Neural cell (in vitro differentiated cells): ENCODE results near the gene LAMB4.

Source experiments
- MXI1 ChIP-seq: fragments of 450-650 bp; conservative IDR thresholded peaks from 2 replicates; pipeline ENCODE4 v1.6.1; 2014; ENCODE audit warnings: antibody characterized with exemption, mild to moderate bottlenecking; ENCODE audit not compliant: poor library complexity, severe bottlenecking
- POLR2AphosphoS5 ChIP-seq: IDR thresholded peaks from 2 replicates; pipeline ENCODE4 v1.6.1; 2012
- RAD21 ChIP-seq: fragments of 450-650 bp; conservative IDR thresholded peaks from 2 replicates; pipeline ENCODE4 v1.6.1; 2014; ENCODE audit warnings: antibody characterized with exemption, mild to moderate bottlenecking, moderate library complexity
- TF ChIP-seq, protein P1 (sequence below): fragments of 450-650 bp; IDR thresholded peaks from 2 replicates; pipeline ENCODE4 v1.5.1; 2014; ENCODE audit warnings: antibody characterized with exemption, mild to moderate bottlenecking, moderate library complexity; ENCODE audit not compliant: poor library complexity, severe bottlenecking

DNA sequence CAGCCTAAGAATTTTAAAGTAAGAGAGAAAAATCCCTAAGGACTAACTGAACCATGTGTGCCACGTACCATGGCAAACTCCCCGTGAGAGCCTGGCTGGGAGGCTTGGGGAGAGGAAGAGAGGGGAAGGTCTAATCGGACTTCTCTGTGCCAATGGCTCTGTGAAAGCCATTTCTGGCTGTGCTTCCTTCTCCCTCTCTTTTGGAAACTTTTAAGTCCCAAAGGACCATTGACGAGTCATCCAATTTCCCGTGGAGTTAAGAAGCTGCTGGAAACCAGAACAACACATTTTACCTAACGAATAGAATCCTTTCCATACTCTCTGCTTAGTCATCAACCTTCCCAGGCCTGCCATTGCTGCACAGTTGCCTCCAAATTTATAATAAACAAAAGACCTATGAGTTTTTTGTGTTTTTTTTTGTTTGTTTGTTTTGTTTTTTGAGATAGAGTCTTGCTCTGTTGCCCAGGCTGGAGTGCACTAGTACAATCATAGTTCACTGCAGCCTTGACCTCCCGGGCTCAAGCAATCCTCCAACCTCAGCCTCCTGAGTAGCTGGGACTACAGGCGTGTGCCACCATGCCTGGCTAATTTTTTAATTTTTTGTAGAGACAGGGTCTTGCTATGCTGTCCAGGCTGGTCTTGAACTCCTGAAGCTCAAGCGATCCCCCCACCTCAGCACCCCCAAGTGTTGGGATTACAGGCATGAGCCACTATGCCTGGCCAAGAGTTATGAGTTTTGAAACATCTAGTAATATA is 140.4 kb downstream of the LAMB4 start:
- TF ChIP-seq RAD21, result no peak
- TF ChIP-seq POLR2AphosphoS5, result no peak
- TF ChIP-seq MXI1, result peak; percentile 30
- TF ChIP-seq, protein P1, sequence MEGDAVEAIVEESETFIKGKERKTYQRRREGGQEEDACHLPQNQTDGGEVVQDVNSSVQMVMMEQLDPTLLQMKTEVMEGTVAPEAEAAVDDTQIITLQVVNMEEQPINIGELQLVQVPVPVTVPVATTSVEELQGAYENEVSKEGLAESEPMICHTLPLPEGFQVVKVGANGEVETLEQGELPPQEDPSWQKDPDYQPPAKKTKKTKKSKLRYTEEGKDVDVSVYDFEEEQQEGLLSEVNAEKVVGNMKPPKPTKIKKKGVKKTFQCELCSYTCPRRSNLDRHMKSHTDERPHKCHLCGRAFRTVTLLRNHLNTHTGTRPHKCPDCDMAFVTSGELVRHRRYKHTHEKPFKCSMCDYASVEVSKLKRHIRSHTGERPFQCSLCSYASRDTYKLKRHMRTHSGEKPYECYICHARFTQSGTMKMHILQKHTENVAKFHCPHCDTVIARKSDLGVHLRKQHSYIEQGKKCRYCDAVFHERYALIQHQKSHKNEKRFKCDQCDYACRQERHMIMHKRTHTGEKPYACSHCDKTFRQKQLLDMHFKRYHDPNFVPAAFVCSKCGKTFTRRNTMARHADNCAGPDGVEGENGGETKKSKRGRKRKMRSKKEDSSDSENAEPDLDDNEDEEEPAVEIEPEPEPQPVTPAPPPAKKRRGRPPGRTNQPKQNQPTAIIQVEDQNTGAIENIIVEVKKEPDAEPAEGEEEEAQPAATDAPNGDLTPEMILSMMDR, result no peak
